Measurements from ENCODE around the gene CELA1.
A peak's percentile ranks its signal among the peaks of the same experiment; 100 is the strongest.
"Not testable (repeated sequence)": the region's sequence is repeated elsewhere in the genome, so short reads cannot be mapped to it uniquely, and the experiment has no call there.

Gene CELA1

DNA sequence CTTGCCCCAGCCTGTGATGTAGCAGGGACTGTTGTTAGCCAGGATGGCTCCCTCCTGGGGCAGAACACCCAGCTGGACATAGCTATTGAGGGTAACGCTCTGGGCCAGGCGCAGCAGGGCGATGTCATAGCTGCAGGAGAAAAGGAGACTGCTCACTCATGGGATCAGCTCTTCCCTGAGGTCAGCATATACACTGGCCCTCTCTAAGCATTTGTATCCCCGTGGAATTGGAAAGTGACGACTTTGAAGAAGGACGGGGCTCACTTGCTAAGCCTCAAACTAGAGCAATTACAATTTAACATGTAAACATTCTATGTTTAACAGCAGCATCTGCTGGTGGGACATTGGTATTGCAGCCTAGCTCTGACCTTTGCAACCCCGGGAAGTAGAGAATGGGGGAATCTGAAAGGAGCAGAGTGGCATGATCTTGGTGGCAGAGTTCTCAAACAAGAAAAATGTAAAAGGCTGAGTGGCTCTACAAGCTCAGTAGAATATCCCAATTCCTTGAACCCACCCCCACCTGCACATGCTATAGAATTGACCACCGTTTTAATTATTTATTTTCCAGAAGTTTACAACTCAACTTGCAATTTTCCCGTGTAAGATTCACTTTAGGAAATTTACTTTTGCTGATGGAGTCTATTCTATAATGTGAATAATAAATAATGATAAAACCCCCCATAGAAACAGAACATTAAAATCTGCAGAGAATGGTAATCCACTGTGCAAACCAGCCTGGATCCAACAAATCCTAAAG, 5.0 kb downstream of the CELA1 start:
- peak; percentile 19 to 73 for DNase-seq

DNA sequence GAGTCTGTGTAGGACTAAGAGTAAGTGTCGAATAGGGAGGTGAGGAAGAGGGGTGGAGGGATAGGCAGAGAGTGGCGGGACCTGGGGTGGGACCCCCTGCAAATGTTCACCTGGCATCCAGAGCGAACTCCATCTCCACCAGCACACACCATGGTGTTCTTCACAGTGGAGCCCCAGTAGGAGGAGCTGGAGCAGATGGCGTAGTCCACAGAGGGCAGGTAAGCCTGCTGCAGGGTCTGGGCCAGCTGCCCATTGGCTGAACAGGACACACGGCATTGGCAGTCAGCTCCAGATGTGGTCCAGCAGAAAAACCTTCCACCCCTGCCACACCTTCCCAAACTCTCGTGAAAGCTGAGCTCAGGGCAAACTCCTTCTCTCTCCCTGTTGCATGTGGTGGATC, 6.7 kb downstream of the CELA1 start:
- no peak for DNase-seq

DNA sequence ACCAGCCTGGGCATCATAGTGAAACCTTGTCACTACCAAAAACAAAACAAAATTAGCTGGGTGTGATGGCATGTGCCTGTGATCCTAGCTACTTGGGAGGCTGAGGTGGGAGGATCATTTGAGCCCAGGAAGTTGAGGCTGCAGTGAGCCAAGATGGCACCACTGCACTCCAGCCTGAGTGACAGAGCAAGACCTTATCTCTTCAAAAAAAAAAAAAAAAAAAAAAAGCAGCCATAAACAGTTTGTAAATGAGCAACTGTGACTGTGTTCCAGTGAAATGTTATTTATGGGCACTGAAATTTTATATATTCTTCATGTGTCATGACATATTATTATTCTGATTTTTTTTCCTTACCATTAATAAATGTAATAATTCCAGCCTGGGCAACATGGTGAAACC, 9.1 kb downstream of the CELA1 start:
- not testable (repeated sequence) for DNase-seq

DNA sequence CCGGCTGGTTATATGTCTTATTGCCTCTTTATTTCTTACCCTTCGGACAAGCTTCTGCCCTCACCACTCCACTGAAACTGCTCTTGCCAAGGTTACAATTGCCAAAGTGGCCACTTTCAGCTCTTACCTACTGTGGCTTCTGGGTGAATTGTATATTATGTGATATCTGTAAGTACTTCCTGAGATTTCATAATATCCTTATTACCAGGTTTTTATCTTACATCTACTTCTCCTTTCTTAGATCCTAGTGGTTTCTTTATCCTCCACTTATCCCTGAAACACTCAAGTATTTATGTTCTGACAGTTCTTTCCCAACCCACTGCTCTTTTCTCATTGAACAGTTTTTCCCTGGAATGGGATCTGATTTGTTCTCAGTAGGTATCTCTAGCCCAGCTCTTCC, 10.5 kb downstream of the CELA1 start:
- DNase-seq: no peak

DNA sequence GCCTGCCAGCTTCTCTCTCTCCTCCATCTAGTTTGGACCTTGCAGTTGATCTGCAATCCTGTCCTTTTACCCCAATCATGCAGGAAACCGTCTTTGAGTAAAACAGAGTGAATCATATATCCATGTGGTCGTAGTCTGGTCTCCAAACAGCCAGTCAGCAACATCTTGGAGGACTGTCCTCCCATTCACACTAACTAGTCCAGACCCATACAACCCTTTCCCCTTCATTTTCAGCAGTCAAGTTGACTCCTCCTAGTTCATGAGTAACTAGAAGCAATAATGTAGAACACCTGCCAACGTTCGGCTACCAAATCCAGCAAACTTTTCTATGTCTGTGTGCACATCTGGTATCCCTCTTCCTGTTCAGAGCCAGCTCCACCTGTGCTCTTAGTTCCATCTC, 11.7 kb downstream of the CELA1 start:
- no peak for DNase-seq

DNA sequence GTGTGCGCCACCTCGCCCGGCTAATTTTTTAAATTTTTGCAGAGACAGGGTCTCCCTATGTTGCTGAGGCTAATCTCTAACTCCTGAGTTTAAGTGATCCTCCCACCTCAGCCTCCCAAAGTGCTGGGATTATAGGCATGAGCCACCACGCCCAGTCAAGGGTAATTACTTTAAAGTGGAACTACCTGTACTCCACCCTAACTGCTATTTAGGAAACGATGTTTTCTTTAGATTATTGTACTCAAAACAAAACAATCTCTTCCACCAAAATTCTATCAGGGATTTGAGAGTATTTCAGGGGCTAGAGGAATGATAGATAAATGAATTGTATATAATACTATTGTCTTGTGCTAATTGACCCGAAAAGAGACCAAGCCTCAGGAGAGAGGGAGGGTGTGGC, 12.9 kb downstream of the CELA1 start:
- DNase-seq: no peak

DNA sequence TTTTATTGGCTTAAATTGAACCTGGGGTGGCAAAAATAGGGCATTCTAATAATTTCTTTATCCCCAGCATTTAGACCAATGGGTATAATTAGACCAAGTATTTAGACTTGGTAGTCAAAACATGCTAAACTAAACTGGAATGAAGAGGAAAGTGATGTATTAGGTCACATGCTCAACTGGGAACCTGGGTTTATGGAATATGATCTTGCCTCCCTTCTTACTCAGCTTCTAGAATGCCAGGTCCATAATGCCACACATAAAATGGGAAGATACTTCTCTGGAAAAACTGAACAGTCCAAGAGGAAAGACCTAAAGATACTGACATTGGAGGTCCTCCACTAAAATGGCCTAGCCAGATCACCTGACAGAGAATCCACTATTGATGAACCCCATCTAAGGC, 16.3 kb downstream of the CELA1 start:
- DNase-seq: no peak

DNA sequence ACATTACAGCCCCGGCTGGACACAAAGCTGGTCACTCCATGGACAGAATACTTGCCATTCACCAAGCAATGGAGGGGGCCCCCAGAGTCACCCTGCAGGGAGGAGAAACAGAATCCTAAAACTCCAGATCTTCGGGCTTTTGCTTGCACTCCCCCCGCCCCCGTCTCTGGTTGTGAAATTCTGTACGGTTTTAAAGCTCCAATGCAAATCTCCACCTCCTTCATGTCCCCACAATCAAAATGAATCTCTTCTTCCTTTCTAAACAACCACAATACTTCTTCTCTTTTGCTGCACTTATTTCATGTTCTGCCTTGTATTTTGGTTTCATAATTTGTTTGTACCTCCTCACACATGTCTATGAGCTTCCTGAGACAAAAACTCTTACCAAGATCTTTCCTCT, 16.7 kb downstream of the CELA1 start:
- no peak for DNase-seq

DNA sequence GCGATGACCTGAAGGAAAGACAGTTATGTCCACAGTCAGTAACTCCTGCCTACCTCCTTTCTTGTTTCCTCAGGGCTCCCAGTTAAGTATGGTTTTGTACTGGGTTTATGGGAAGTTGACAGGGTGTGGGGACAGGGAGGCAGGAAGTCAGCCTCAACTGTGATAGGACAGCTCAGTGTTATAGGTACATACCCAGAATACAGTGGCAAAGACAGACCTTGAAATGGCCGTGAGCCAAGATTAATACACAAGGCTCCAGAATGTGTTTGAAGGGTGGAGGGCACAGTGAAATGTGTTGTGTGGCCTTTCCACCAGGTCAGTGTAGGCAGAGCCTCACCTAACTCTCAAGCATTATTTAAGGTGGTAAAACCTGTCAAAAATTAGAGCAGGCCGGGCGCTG, 17.9 kb downstream of the CELA1 start:
- DNase-seq: no peak

DNA sequence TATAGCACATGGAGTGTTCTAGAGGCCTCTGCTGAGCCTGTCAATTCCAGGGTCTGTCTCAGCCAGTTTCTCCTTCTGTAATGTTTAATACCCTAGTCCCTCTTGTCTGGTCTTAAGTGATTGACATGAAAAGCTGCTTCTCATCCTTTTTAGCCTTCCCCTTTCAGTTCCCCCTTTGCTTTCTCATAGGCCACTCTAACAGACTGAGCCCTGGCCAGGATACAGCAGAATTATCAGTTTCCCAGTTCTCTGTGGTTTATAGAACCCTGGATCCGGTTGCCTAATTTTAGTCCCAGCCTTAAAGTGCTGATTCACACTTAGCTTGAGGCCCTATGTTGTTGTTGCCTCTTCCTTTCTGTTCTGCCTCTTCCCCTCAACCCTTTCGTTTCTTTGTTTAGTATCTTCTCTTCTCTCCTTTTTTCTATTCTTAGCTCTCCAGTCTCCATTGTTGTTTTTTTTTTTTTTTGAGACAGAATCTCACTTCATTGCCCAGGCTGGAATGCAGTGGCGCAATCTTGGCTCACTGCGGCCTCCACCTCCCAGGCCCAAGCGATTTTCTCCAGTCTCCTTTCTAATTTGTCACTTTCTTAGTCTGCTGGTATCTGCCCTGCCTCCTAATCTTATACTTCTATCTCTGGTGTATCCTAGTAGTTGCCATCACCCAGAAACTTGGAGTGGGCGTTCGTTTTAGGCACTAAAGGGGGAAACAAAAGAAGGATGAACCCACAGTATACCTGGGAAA, 19.6 kb downstream of the CELA1 start:
- DNase-seq: no peak

DNA sequence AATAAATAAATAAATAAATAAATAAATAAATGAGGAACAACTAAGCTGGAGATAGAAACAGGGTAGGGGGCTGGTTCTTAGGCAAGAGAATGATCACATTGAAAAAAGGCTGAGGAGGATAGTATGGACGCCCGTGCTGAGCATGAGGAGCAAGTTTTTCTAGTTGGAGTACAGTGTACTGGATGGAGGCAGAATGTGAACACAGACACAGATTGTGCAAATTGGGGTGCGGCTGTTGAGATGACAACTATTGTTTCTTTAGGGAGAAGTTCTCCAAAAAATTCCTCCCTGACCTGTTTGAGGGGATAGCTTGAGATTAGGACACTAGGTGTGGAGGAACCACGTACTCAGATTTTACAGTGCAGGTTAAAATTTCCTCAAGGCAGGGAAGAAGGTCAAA, 21.5 kb downstream of the CELA1 start:
- no peak for DNase-seq

DNA sequence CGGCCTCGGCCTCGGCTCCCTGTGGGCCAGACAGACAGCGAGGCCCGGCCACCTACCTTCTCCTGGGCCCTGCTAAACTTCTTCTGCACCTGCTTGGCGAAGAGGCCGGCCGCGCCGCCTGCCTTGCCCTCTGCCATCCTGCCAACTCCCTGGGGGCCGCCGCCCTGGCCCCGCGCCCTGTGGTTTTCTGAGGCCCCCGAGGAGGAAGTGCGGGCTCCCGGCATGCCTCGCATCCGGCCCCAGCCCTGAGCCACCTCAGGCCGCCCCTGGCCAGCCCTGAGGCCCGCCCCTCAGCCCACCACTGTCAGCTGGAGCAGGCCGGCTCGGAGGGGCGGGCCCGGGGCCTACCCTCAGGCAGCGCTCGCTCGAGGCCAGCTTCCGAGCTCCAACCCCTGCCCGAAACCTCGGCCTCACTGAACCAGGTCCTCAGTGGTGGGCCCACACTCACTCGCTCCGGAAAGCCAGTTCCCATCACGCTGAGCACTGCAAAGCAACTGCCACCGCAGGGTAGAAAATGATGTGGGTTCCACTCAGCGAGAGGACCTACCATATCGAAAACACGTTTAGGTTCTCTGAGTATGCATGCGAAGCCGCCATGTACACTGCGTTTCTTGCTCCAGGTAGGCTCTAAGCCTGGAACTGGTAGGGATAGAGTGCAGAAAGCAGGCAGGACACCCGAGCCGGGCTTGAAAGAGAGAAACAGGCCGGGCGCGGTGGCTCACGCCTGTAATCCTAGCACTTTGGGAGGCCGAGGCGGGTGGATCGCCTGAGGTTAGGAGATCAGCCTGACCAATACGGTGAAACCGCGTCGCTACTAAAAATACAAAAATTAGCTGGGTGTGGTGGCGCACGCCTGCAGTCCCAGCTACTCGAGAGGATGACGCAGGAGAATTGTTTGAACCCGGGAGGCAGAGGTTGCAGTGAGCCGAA, 22.2 kb downstream of the CELA1 start, which contains the start of gene BIN2:
Gene BIN2 (minus strand): TSS at position 209 of the 930 bp plus-strand sequence. CDS start 72 bp downstream, at position 137.
- no peak for DNase-seq

DNA sequence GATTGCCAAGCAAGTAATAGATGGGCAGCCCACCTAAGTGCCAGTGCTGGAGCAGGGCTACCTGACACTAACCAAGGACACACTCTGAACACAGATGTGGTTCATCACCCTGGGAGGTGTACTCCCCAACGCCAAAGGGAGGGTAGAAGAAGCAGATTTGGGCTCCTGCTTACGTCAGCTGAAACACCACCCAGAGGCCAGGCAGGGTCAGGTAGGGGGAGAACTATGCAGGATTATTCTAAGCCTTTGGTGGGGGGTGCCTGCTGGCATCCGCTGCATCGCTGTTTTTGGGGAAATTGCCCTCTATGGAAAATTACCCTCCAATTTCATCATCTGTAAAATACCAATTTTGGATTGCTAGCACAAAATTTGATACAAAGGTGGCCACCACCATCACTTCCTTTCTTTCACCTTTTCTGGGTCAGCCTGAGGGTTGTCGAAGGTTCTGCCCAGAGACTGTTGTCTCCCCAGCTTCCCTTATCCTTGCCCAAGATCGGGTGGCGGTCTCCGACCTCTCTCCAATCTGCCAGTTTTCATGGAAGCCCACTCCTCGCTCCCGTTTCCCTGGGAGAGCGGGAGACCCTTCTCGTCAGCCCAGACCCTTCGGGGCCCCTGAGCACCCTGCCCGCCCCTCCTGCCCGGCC, 23.0 kb downstream of the CELA1 start:
- DNase-seq: no peak

DNA sequence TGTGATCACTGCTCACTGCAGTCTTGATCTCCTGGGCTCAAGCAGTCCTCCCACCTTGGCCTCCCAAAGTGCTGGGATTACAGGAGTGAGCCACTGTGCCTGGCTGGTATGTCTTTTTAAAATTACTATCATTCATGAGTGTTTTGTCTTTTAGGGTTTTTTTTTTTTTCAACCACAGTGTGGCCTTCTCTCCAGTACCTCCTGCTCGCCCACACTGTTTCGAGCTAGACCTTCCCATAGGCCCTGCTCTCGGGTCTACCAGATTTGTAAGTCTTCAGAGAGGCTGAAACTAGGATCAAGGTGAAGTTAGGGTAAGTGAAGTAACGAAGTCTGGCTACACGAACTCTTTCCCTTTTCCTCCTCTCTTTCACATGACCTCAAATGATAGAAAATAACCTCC, 24.0 kb downstream of the CELA1 start:
- no peak for DNase-seq

DNA sequence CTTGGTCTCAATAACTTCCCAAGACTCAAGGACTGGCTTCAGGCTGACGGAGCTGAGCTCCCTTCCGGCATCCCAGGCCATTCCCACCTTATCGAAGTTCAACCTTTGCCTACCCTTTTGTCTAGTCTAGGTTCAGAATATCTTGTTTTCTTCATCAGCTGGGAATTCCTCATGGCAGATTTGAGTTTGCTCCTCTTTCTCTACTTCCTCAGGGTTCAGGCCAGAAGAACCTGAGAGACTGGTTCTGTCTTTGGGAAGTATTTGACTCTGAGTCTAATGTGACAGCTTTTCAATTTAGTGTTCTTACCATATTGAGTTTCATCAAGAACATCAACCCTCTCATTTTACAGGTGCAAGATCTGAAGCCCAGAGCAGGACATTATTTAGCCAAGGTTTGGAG, 24.6 kb downstream of the CELA1 start:
- DNase-seq: no peak

DNA sequence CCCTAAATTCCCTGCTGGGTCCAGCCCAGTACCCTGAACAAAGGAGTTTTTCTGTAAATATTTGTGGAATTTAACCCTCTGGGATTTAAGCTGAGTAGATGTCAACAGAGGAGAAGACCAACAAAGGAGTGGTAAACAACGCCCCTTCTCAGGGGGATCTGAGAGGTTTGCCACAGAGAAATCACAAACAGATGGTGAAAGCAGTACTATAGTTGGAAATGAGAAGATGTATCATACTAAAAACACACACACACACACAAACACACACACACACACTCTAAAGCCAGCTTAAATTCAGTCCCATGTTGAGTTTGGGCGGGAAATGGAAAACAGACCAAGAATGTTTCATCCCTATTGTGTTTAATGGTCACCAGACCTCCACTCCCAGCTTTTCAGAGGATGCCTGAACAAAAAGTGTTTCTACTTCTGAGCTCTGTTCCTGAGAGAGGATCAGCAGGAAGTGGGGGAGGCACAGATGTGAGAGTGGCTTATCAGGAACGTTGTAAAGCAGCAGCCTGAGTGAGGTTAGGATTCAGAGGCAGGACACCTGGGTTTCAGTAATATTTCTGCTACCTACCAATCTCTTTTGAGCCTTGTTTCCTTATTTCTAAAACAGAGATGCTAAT, 25.7 kb downstream of the CELA1 start:
- no peak for DNase-seq

DNA sequence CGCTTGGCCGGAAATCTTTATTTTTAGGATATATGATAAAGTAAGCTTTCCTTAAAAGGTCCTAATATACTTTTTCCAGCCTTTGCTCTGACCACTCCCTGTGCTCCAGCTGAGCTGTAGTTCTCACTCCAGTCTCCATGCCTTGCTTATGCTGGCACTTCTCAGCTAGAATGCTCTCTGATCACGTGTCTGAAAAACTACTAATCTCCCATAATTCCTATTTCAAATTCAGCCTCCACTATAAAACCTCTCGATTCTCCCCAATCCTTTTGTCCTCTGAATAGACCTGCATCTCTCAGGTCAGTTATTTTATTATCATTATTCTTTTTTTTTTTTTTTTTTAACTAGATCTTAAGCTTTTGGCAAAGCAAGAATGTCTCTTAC, 26.2 kb downstream of the CELA1 start:
- no peak for DNase-seq

DNA sequence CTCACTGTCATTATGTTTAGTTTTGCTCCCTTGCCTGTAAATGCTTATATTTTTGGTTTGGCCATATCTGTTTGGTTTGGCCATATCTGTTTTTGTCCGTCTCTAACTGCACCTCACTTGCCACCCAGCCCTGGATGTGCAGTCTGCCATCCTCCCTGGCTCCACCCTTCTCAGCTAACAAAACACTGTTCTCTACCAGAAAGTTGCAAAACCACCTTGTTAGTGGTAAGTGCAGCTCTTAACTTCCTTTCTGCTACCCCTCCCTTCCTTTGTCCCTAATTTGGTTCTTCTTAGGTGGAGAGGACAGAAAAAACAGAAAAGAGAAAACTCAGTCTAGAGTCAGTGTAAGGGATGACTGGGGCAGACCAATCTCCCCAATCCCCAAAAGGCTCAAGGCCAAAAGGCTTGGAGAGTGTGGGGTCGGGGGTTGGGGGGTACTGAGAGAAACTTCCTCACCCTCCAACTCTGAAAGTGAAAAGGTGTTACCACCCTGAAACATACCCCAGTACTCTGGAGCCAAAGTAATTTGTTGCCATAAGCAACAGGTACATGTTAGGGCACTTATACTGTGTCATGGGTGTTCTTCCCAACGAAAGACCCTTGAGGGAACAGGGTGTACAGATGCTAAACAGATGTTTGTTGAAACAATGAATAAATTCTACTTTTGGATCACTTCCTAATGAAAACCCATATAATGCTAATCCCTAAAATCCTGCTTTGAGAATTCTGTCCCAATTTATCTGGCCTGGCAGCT, 27.5 kb downstream of the CELA1 start:
- no peak for DNase-seq

DNA sequence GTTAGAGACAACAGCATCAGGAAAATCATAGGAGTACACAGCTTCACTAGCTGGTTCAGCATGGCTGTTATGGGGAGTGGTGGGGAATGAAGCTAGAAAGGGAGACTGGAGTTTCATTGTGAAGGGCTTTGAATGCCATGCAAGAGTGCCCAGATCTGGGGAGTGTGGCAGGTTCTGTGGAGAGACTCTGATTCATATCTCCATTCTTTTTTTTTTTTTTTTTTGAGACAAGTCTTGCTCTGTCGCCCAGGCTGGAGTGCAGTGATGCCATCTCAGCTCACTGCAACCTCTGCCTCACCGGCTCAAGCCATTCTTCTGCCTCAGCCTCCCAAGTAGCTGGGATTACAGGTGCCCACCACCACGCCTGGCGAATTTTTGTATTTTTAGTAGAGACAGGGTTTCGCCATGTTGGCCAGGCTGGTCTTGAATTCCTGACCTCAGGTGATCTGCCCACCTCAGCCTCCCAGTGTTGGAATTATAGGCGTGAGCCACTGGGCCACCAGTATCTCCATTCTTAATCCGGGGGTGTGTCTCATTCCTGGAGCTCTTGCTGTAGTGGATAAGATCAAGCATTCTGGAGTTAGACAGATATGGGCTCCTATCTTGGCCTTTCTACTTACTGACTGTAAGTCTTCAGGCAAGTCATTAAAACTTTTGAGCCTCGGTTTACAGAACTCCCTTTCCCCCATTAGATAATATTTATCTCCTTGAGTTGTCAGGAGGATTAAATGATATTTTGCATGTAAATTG, 28.2 kb downstream of the CELA1 start:
- not testable (repeated sequence) for DNase-seq

DNA sequence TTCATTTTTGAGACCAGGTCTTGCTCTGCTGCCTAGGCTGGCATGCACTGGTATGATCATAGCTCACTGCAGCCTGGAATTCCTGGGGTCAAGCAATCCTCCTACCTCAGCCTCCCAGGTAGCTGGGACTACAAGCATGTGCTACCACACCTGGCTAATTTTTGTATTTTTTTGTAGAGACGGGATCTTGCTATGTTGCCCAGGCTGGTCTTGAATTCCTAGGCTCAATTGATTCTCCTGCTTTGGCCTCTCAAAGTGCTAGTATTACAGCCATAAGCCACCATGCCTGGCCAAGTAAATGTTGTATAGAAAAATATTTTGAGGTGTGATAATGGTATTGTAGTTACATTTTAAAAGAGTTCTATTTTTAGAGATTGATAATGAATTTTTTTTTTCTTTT, 35.1 kb downstream of the CELA1 start:
- no peak for DNase-seq

Data from SW 1271 (cell line).